IPS-18c (cell line): ENCODE results near the gene SPI1.
A peak's percentile ranks its signal among the peaks of the same experiment; 100 is the strongest.

Experiments
- H3K4me3 ChIP-seq: 2 replicates; pipeline ENCODE4 v1.7.0; 2013; ENCODE audit warnings: low read depth, mild to moderate bottlenecking, low read length, moderate library complexity; ENCODE audit not compliant: insufficient read depth
- H3K9me3 ChIP-seq: one replicate; pipeline ENCODE4 v1.6.1; 2013; ENCODE audit warnings: mild to moderate bottlenecking, low read length, moderate library complexity; ENCODE audit not compliant: control insufficient read depth, insufficient read depth

The SPI1 gene

GRCh38 chr11:47378010-47378835, at the start of gene SPI1:
Gene SPI1 (minus strand): TSS chr11:47378547. CDS start chr11:47378353, 194 bp downstream.
- H3K4me3 ChIP-seq: no peak within 1 kb of the TSS; the same call in 1 of the 2 replicates
- no peaks in the 10 kb centered on the region for H3K9me3 ChIP-seq

- no peaks in the 10 kb centered on the region for H3K9me3 ChIP-seq
- peak within 1 kb of the TSS; percentile 80 for H3K4me3 ChIP-seq
Observed at GRCh38 chr11:47426062-47426956, 48.0 kb upstream of the SPI1 start, which contains the start of gene PSMC3. Gene PSMC3 (minus strand): TSS chr11:47426439. CDS start chr11:47426279, 160 bp downstream.

- Histone ChIP-seq H3K9me3 (no peaks in the 10 kb centered on the region), H3K4me3 (peak overlapping the region; percentile 80)
Observed at GRCh38 chr11:47425611-47426010, 47.3 kb upstream of the SPI1 start.

DNA sequence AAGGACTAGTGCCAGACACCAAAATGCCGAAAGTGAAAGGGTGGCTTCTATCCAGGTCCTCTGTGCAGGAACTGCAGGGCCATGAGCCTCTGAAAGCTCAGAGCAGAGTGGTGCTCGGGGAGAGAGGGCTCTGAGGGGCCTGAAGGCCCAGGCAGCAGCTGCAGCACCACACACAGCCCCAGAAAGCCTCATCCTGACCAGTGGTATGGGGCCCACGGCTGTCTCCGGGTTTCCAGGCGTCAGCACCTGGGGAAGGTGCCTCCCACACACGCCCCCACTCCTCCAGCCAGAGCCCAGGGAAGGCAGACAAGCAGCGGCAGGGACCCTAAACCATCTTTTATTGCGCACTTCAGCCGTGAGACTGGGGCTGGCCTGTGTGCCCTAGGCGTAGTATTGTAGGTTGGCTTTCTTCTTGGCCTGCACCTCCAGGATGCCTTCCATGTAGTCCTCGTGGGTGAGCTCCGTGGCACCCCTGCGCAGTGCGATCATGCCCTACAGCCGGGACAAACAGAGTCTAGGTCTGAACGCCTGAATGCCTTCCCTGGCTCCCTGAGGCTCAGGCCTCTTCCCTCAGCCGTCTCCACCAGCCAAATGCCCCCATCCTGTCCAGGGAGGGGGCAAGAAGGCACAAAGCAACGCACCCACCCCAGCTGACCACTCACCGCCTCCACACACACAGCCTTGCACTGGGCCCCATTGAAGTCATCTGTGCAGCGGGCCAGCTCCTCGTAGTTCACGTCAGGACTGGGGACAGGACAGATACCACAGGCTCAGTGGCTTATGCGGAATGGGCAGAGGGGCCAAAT, 40.3 kb upstream of the SPI1 start:
- Histone ChIP-seq H3K4me3 (no peak overlapping the region), H3K9me3 (no peaks in the 10 kb centered on the region)

DNA sequence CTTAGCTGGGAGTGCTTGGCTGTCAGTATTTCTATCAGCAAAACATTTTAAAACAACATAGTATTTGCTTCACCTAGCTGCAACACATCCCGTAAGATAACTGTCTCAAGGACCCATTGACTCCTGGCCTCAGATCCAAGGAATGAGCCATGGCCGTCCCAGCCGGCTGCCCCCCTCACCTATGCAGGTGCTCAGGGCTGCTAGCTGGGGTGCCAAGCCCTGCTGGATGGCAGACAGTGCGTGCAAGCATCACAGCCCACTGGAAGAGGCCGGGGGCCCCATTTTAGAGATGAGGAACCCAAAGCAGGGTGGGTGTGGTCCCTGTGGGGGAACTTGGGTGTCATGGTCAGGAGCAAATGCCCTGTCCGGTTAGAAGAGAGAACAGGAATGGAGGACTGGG, 39.4 kb upstream of the SPI1 start:
- no peaks in the 10 kb centered on the region for H3K9me3 ChIP-seq
- H3K4me3 ChIP-seq: no peak overlapping the region

DNA sequence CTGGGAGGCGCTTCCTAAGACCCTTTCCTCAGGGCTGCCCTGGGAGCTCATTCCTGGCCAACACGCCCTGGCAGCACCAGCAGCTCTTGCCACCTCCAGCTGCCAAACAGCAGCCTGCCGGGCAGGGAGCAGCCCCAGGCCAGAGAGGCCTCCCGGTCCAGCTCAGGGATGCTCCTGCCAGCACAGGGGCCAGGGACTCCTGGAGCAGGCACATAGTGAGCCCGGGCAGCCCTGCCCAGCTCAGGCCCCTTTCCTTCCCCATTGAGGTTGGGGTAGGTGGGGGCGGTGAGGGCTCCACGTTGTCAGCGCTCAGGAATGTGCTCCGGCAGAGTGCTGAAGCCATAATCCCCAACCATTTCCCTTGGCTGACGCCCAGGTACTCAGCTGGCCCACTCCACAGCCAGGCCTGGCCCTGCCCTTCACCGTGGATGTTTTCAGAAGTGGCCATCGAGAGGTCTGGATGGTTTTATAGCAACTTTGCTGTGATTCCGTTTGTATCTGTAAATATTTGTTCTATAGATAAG, 37.7 kb upstream of the SPI1 start:
- H3K9me3 ChIP-seq: no peaks in the 10 kb centered on the region
- H3K4me3 ChIP-seq: no peak overlapping the region

DNA sequence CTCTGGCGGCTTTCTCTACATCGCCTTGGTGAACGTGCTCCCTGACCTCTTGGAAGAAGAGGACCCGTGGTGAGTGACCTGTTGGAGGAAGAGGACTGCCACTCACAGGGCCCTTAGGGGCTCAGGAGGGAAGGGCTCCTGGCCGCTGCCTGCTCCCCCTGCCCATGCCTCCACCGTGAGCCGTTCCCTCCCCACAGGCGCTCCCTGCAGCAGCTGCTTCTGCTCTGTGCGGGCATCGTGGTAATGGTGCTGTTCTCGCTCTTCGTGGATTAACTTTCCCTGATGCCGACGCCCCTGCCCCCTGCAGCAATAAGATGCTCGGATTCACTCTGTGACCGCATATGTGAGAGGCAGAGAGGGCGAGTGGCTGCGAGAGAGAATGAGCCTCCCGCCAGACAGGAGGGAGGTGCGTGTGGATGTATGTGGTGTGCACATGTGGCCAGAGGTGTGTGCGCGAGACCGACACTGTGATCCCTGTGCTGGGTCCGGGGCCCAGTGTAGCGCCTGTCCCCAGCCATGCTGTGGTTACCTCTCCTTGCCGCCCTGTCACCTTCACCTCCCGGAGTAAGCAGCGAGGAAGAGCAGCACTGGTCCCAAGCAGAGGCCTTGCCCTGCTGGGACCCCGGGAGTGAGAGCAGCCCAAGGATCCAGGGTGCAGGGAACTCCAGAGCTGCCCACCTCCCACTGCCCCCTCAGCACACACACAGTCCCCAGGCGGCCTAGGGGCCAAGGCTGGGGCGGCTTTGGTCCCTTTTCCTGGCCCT, 36.9 kb upstream of the SPI1 start:
- no peaks in the 10 kb centered on the region for H3K9me3 ChIP-seq
- no peak overlapping the region for H3K4me3 ChIP-seq

GRCh38 chr11:47414685-47415070, 36.3 kb upstream of the SPI1 start:
- Histone ChIP-seq H3K9me3 (no peaks in the 10 kb centered on the region), H3K4me3 (no peak overlapping the region)

DNA sequence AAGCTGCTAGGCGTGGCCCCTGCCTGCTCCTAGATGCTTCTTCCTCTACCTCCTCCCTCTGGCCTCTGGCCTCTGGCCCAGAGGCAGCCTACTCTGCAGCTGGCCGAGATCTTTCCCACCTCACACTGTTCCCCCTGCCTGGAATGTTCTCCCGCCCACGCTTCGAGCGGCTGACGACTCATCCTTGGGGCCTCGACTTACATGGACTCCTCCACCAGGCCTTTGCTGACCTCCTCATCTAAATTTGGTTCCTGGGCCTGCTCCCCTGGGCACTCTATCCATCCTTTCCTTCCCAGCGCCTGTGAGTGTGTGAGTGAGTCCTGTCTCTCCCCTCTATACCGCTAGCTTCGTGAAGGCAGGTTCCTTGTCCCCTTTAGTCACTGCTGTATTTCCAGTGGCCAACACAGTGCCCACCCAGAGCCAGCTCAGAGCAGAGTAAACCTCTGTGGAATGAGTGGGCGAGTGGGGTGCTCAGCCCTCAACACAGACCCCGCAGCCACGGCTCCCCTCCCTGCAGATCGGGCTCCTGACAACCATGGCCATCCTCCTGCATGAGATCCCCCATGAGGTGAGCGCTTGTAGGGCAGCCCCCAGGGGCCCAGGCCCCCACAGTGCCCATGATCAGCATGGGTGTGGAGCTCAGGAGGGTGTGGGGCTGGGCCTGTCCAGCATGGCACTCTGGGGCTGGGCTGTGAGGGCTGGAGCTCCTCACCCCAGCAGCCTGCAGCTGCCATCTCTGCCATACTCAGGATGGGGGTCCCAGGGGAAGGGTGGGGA, 35.7 kb upstream of the SPI1 start:
- no peak overlapping the region for H3K4me3 ChIP-seq

DNA sequence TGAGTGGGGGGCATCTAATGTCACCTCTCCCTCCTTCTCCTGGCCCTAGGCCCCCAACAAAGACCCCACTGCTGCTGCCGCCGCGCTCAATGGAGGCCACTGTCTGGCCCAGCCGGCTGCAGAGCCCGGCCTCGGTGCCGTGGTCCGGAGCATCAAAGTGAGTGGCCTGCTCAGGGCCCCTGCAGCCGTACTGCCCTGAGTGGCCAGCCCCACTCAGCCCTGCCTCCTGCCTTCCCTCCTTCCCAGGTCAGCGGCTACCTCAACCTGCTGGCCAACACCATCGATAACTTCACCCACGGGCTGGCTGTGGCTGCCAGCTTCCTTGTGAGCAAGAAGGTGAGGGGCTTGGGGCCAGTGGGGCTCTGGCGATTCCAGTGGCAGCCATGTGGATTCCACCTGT, 35.0 kb upstream of the SPI1 start:
- Histone ChIP-seq H3K9me3 (no peaks in the 10 kb centered on the region), H3K4me3 (no peak overlapping the region)

More for the DNA sequence above, 35.7 kb upstream of the SPI1 start:
- H3K9me3 ChIP-seq: no peaks in the 10 kb centered on the region

GRCh38 chr11:47411884-47412746, 33.8 kb upstream of the SPI1 start:
- H3K4me3 ChIP-seq: no peak overlapping the region
- no peaks in the 10 kb centered on the region for H3K9me3 ChIP-seq

- Histone ChIP-seq H3K4me3 (no peak overlapping the region), H3K9me3 (no peaks in the 10 kb centered on the region)
Observed at GRCh38 chr11:47410370-47411264, 32.3 kb upstream of the SPI1 start.

DNA sequence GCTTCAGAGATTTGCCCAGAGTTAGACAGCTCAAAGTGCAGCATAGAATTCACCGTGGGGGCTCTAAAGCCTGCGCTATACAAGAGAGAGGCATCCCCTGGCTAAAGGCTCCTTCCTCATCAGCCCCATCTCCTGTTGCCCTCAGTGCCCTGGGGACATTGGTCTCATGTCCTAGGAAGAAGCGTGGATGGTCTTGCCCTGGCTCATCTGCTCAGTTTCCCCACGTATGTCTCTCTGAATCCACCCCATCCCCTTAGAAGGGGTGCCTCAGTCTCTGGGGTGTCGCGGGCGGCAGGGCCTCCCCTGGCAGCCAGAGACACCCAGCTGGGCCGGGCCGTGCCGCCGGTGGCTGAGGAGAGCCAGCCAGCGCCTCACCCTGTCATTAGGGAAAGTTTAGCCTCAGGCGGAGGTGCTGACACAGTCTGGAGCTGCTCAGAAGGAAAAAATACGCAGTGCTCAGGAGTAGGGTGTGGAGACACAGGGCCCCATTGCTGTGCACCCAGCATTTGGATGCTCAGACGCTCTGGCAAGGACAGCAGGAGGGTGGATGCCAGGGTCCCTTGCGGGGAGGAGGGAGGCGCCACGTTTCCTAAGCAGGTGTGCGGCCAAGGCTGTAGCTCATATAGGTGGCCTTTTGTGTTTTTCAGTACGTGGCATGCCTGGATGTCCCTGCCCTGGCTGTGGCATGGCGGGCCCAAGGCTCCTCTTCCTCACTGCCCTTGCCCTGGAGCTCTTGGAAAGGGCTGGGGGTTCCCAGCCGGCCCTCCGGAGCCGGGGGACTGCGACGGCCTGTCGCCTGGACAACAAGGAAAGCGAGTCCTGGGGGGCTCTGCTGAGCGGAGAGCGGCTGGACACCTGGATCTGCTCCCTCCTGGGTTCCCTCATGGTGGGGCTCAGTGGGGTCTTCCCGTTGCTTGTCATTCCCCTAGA, 31.4 kb upstream of the SPI1 start:
- Histone ChIP-seq H3K4me3 (peak overlapping the region; percentile 75; the same call in 1 of the 2 replicates), H3K9me3 (no peaks in the 10 kb centered on the region)
